ENCODE data around the gene LARGE1. TPM values are rescaled to one million over a fixed set of nuclear protein-coding genes. Genes with fewer than 3 reads are reported as not detected.

The LARGE1 gene
- polyA plus RNA-seq, 1 donor from 2014 or later = 1.4 TPM

- Mint-ChIP-seq H3K4me3 (peak overlapping the region in 3 of 4 donors; percentile 55 to 91 (median 85)), H3K27ac (peak overlapping the region; percentile 25 to 95 (median 63)), H3K9me3 (peaks cover 0 to 3% (median 0%) of the 10 kb centered on the region in 3 donors), H3K4me1 (peaks cover 53 to 66% (median 54%) of the 10 kb centered on the region in 3 donors), H3K36me3 (peaks cover 2% of the 10 kb centered on the region), H3K27me3 (no peaks in the 10 kb centered on the region)
These were observed 647.4 kb downstream of the LARGE1 start for GRCh38 chr22:33272871-33273270.

GRCh38 chr22:33272180-33272579 is 648.1 kb downstream of the LARGE1 start:
- H3K36me3 Mint-ChIP-seq = no peaks in the 10 kb centered on the region
- H3K9me3 Mint-ChIP-seq = peaks cover 0 to 3% (median 0%) of the 10 kb centered on the region in 3 donors
- H3K4me1 Mint-ChIP-seq = peaks cover 56 to 65% (median 56%) of the 10 kb centered on the region in 3 donors
- H3K4me3 Mint-ChIP-seq = peak overlapping the region; percentile 2 to 91 (median 70)
- peak overlapping the region; percentile 63 to 81 (median 76) for H3K27ac Mint-ChIP-seq
- no peaks in the 10 kb centered on the region for H3K27me3 Mint-ChIP-seq

- Mint-ChIP-seq H3K4me1 (peaks cover 56 to 65% (median 56%) of the 10 kb centered on the region in 3 donors), H3K27me3 (no peaks in the 10 kb centered on the region), H3K9me3 (peaks cover 0 to 3% (median 0%) of the 10 kb centered on the region in 3 donors), H3K4me3 (peak overlapping the region; percentile 35 to 91 (median 70)), H3K27ac (peak overlapping the region; percentile 63 to 81 (median 76)), H3K36me3 (no peaks in the 10 kb centered on the region)
These were observed 648.7 kb downstream of the LARGE1 start for GRCh38 chr22:33271390-33272161.

GRCh38 chr22:33270596-33270995 is 649.7 kb downstream of the LARGE1 start:
- H3K9me3 Mint-ChIP-seq = peaks cover 0 to 3% (median 0%) of the 10 kb centered on the region in 3 donors
- peak overlapping the region in 2 of 3 donors; percentile 63 to 76 for H3K27ac Mint-ChIP-seq
- no peaks in the 10 kb centered on the region for H3K36me3 Mint-ChIP-seq
- no peaks in the 10 kb centered on the region for H3K27me3 Mint-ChIP-seq
- peak overlapping the region in 1 of 4 donors; percentile 85 for H3K4me3 Mint-ChIP-seq
- peaks cover 53 to 59% (median 57%) of the 10 kb centered on the region in 3 donors for H3K4me1 Mint-ChIP-seq

GRCh38 chr22:33261699-33262098 is 658.6 kb downstream of the LARGE1 start:
- Mint-ChIP-seq H3K27me3 (peaks cover 4% of the 10 kb centered on the region), H3K27ac (peak overlapping the region in 1 of 3 donors; percentile 53), H3K4me1 (peaks cover 0 to 21% (median 14%) of the 10 kb centered on the region in 3 donors)

GRCh38 chr22:33260498-33260897 is 659.8 kb downstream of the LARGE1 start:
- H3K27me3 Mint-ChIP-seq = peaks cover 4% of the 10 kb centered on the region
- peaks cover 0 to 4% (median 0%) of the 10 kb centered on the region in 3 donors for H3K9me3 Mint-ChIP-seq
- H3K4me1 Mint-ChIP-seq = peaks cover 6 to 28% (median 24%) of the 10 kb centered on the region in 3 donors
- no peaks in the 10 kb centered on the region for H3K36me3 Mint-ChIP-seq
- no peak overlapping the region for H3K27ac Mint-ChIP-seq
- H3K4me3 Mint-ChIP-seq = no peak overlapping the region

More at GRCh38 chr22:33261699-33262098, 658.6 kb downstream of the LARGE1 start:
- Mint-ChIP-seq H3K9me3 (peaks cover 0 to 4% (median 0%) of the 10 kb centered on the region in 3 donors), H3K4me3 (no peak overlapping the region), H3K36me3 (no peaks in the 10 kb centered on the region)

- H3K36me3 Mint-ChIP-seq = no peaks in the 10 kb centered on the region
- H3K27ac Mint-ChIP-seq = no peak overlapping the region
- H3K4me3 Mint-ChIP-seq = peak overlapping the region in 1 of 4 donors; percentile 38
These were observed 664.5 kb downstream of the LARGE1 start for GRCh38 chr22:33255791-33256190.

GRCh38 chr22:33248948-33249347 is 671.3 kb downstream of the LARGE1 start:
- Mint-ChIP-seq H3K27ac (peak overlapping the region in 1 of 3 donors; percentile 59), H3K36me3 (no peaks in the 10 kb centered on the region), H3K9me3 (peaks cover 5 to 10% (median 9%) of the 10 kb centered on the region in 3 donors), H3K4me1 (peaks cover 0 to 5% (median 2%) of the 10 kb centered on the region in 3 donors), H3K4me3 (no peak overlapping the region), H3K27me3 (no peaks in the 10 kb centered on the region)

More at GRCh38 chr22:33255791-33256190, 664.5 kb downstream of the LARGE1 start:
- Mint-ChIP-seq H3K4me1 (peaks cover 8 to 26% (median 13%) of the 10 kb centered on the region in 3 donors), H3K27me3 (peaks cover 2% of the 10 kb centered on the region), H3K9me3 (peaks cover 0 to 3% (median 1%) of the 10 kb centered on the region in 3 donors)

GRCh38 chr22:33247758-33248157 is 672.5 kb downstream of the LARGE1 start:
- Mint-ChIP-seq H3K9me3 (peaks cover 6 to 11% (median 10%) of the 10 kb centered on the region in 3 donors), H3K4me3 (no peak overlapping the region), H3K27ac (no peak overlapping the region), H3K36me3 (no peaks in the 10 kb centered on the region), H3K27me3 (no peaks in the 10 kb centered on the region), H3K4me1 (peaks cover 0 to 5% (median 4%) of the 10 kb centered on the region in 3 donors)

- peaks cover 4 to 20% (median 13%) of the 10 kb centered on the region in 3 donors for H3K9me3 Mint-ChIP-seq
- no peaks in the 10 kb centered on the region for H3K36me3 Mint-ChIP-seq
- peaks cover 3 to 8% (median 5%) of the 10 kb centered on the region in 3 donors for H3K4me1 Mint-ChIP-seq
- H3K4me3 Mint-ChIP-seq = no peak overlapping the region
- peaks cover 7% of the 10 kb centered on the region for H3K27me3 Mint-ChIP-seq
- no peak overlapping the region for H3K27ac Mint-ChIP-seq
These were observed 678.2 kb downstream of the LARGE1 start for GRCh38 chr22:33242078-33242477.

- H3K36me3 Mint-ChIP-seq = no peaks in the 10 kb centered on the region
- no peak overlapping the region for H3K27ac Mint-ChIP-seq
- no peak overlapping the region for H3K4me3 Mint-ChIP-seq
- H3K9me3 Mint-ChIP-seq = peaks cover 4 to 20% (median 13%) of the 10 kb centered on the region in 3 donors
- H3K27me3 Mint-ChIP-seq = peaks cover 7% of the 10 kb centered on the region
- peaks cover 5 to 13% (median 10%) of the 10 kb centered on the region in 3 donors for H3K4me1 Mint-ChIP-seq
These were observed 679.3 kb downstream of the LARGE1 start for GRCh38 chr22:33240888-33241475.

GRCh38 chr22:33232071-33232470 is 688.2 kb downstream of the LARGE1 start:
- no peak overlapping the region for H3K4me3 Mint-ChIP-seq
- no peak overlapping the region for H3K27ac Mint-ChIP-seq
- no peaks in the 10 kb centered on the region for H3K27me3 Mint-ChIP-seq
- peaks cover 4 to 6% (median 5%) of the 10 kb centered on the region in 3 donors for H3K4me1 Mint-ChIP-seq
- peaks cover 4% of the 10 kb centered on the region for H3K36me3 Mint-ChIP-seq
- H3K9me3 Mint-ChIP-seq = peaks cover 4 to 34% (median 16%) of the 10 kb centered on the region in 3 donors

GRCh38 chr22:33227791-33228190 is 692.5 kb downstream of the LARGE1 start:
- H3K4me3 Mint-ChIP-seq = no peak overlapping the region
- peaks cover 4 to 34% (median 16%) of the 10 kb centered on the region in 3 donors for H3K9me3 Mint-ChIP-seq
- H3K4me1 Mint-ChIP-seq = no peaks in the 10 kb centered on the region
- no peaks in the 10 kb centered on the region for H3K27me3 Mint-ChIP-seq
- no peak overlapping the region for H3K27ac Mint-ChIP-seq
- peaks cover 6% of the 10 kb centered on the region for H3K36me3 Mint-ChIP-seq

- no peak overlapping the region for H3K27ac Mint-ChIP-seq
- H3K4me3 Mint-ChIP-seq = no peak overlapping the region
- peaks cover 3 to 20% (median 10%) of the 10 kb centered on the region in 3 donors for H3K9me3 Mint-ChIP-seq
- peaks cover 6% of the 10 kb centered on the region for H3K36me3 Mint-ChIP-seq
- peaks cover 0 to 5% (median 4%) of the 10 kb centered on the region in 3 donors for H3K4me1 Mint-ChIP-seq
- no peaks in the 10 kb centered on the region for H3K27me3 Mint-ChIP-seq
These were observed 695.4 kb downstream of the LARGE1 start for GRCh38 chr22:33224841-33225240.

Data from IgD-negative memory B cell (primary cell).